Left colon (tissue), 2 donors: ENCODE data around the gene ZDHHC7. TPM values are rescaled to one million over a fixed set of nuclear protein-coding genes. Genes with fewer than 3 reads are reported as not detected.
A peak's percentile ranks its signal among the peaks of the same experiment; 100 is the strongest.

Experiments used
- ATAC-seq: fragments of 200-7000 bp; cut with Tn5 transposase; one replicate; pipeline ENCODE4 v1.9.1; 2020; ENCODE audit warnings: mild to moderate bottlenecking, moderate library complexity
- DNase-seq, 2 donors: peaks; one replicate each; pipeline ENCODE4 v3.0.0-alpha.2; 2020
- intact Hi-C, 2 donors: fragments of 100-400 bp; cut with DNase I in 1 of 2; cut with micrococcal nuclease in 1 of 2; formaldehyde crosslinking; loops; one replicate each; pipeline versions ENCODE4 v1.11.2 to v1.14.0; 2022; cut with DNase I, micrococcal nuclease
- total RNA-seq, 2 donors: library from RNA; stranded (reverse); fragmentation: NEBNext Ultra II Directional; extraction: Animal tissue kit (Norgen Biotek cat#: 25700); gene quantifications; one replicate each; pipeline ENCODE4 v1.2.1, GENCODE V29; 2021
- donor health status: DM: no; HTN: no; CAD: no.
- donor health status: DM: yes; HTN: yes; CAD: no.

ZDHHC7 gene
- total RNA-seq, 2 donors from 2014 or later, result 73.9 to 76.9 TPM

- ATAC-seq (peak; percentile 22), DNase-seq (no peak)
- intact Hi-C loops, result no loop called here
Observed at GRCh38 chr16:84933774-84934631, 77.3 kb downstream of the ZDHHC7 start.

DNA sequence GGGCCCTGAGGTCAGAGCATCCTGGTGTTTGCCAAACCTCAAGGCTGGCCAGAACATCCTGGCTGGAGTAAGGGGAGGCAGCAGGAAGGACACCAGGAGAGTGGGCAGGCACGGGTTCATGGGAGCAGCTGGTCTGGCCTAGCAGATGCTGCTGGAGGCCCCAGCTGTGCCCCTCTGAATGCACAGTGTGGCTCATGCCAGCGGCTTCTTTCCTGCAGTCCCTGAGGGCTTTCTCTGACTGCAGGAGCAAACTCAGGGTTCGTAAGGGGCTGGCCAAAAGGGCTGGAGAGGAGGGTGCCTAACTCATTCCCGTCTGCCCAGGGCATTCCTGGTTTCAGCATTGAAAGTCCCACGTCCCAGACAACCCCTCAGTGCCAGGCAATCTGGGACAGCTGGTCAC, 78.7 kb downstream of the ZDHHC7 start:
- no peak for ATAC-seq
- intact Hi-C loops, result no loop called here
- DNase-seq, result no peak

GRCh38 chr16:84931506-84931905, 79.8 kb downstream of the ZDHHC7 start:
- intact Hi-C loops, result no loop called here
- DNase-seq (no peak), ATAC-seq (no peak)

DNA sequence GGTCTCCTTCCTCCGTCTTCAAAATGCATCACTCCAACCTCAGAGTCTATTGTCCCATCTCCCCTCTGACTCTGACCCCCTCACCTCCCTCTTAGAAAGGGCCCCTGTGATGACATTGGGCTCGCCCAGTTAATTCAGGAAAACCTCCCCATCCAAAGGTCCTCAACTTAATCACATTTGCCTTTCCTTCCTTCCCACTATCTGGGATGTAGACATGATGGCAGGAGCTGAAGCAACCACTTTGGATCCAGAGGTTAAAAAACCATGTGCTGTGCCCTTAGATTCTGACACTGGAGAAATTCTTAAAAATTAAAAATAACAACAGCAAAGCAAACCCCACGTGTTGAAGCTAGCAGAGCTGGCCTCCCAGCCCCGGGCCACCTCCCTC, 80.2 kb downstream of the ZDHHC7 start:
- no peak for DNase-seq
- no peak for ATAC-seq
- intact Hi-C loops, result no loop called here

GRCh38 chr16:84930298-84931106, 80.8 kb downstream of the ZDHHC7 start:
- intact Hi-C loops, result no loop called here
- ATAC-seq (no peak), DNase-seq (no peak)

- ATAC-seq, result no peak
- no peak for DNase-seq
- intact Hi-C loops, result no loop called here
Observed at GRCh38 chr16:84929421-84930297, 81.7 kb downstream of the ZDHHC7 start.

- DNase-seq (peak; percentile 53 to 65), ATAC-seq (peak; percentile 80)
- intact Hi-C loops, result no loop called here
Observed at GRCh38 chr16:84928679-84929420, 82.5 kb downstream of the ZDHHC7 start.

DNA sequence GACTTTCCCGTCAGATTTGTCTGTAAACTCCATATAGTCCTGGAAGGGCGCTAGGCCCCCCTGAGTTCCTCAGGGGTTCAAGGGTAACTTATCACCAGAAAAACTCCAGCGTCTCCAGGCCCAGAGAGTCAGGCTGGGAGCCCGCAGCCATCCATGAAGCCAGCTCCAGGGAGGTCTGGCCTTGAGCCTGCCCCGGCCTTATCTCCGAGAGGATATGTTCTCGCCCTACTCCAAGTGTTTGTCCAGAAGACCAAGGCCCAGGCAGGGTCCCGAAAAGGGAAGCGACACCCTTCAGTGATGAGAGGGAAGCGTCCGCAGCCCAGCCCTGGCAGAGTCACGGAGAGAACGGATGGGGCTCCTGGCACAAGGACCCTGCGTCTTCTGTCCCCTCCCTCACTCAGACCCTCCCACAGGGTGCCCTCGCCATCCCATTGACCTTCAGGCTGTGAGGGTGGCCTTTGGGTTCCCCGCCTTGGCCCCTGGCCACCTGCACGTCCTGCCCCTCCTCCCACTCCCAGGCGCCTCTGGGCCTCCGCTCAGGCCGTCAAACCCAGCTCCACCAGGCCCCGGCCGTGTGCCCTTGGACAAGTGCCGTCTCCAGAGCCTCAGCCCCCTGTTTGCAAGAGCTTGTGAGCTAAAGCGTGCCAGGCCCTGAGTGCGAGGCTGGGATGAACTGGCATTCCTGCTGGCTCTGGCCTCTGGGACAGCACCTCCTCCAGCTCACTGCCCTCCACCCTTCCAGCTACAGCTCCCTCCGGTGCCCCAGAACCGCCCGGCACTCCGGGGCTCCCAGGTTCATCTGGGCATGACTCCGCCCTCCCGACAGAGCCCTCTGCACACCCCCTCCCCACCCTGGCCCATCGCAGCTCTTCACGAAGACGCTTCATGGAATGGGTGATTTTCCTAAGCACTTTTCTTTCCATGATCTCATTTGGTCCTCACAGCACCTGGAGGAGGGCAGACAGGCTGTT, 83.4 kb downstream of the ZDHHC7 start:
- intact Hi-C loops, result no loop called here
- DNase-seq, result no peak

GRCh38 chr16:84926462-84926861, 84.9 kb downstream of the ZDHHC7 start:
- intact Hi-C loops, result no loop called here
- no peak for ATAC-seq
- no peak for DNase-seq

More for the DNA sequence above, 83.4 kb downstream of the ZDHHC7 start:
- ATAC-seq, result no peak

GRCh38 chr16:84925773-84926372, 85.5 kb downstream of the ZDHHC7 start:
- ATAC-seq, result no peak
- no peak for DNase-seq
- intact Hi-C loops, result no loop called here

GRCh38 chr16:84925092-84925772, 86.1 kb downstream of the ZDHHC7 start:
- DNase-seq (peak; percentile 47 to 80), ATAC-seq (peak; percentile 68)
- intact Hi-C loops, result no loop called here

DNA sequence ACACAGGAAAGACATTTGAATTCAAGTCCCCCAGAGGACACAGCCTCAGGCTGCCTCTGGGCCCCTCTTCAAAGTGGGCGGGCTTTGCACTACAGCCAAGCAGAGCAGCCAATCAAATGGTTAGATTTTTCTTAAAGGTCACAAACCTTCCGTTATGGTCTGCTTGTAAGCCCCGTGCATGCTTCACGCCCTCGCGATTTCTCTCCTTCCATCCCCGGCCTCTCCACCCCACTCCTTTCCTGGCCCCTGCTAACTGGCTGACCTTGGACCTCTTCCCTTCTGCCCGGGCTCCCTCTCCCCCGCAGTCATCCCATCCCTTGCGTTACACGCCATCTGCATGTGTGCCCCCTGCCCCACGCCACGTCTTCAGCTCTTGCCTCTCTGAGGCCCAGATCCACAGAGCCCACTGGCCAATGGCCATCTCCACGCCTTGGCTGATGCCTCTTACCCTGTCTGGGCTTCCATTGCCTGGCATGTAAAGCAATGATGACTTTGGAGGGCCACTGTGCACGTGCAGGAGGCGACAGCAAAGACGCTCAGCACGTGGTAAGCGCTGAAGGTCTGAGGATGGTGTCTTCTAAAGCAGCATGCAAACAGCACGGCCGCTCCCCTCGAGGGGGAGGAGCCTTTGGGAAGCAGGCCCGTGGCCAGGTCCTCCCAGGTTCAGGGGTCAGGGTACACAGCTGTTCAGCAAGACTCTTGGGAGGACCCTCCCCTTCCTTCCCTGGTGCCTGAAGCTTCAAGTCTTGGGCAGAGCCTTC, 86.8 kb downstream of the ZDHHC7 start:
- peak in 1 of 2 donors; percentile 61 for DNase-seq
- intact Hi-C loops, result no loop called here
- peak; percentile 70 for ATAC-seq
